ENCODE data around the gene CRYGD. TPM values are rescaled to one million over a fixed set of nuclear protein-coding genes. Genes with fewer than 3 reads are reported as not detected.
"Not testable (repeated sequence)": the region's sequence is repeated elsewhere in the genome, so short reads cannot be mapped to it uniquely, and the experiment has no call there.

Gene CRYGD
- polyA plus RNA-seq = not detected

- not testable (repeated sequence) for H3K27ac ChIP-seq (ENCODE audit: low read depth, low read length)
- 4 to 18% (median 7%) methylated on average over 43 to 46 of the region's 46 CpGs for WGBS, 3 donors
Observed at GRCh38 chr2:208124013-208124715, at the start of gene CRYGD. Gene CRYGD, minus strand, starts transcription at chr2:208124524. Its CDS starts 51 bp downstream, at chr2:208124473.

DNA sequence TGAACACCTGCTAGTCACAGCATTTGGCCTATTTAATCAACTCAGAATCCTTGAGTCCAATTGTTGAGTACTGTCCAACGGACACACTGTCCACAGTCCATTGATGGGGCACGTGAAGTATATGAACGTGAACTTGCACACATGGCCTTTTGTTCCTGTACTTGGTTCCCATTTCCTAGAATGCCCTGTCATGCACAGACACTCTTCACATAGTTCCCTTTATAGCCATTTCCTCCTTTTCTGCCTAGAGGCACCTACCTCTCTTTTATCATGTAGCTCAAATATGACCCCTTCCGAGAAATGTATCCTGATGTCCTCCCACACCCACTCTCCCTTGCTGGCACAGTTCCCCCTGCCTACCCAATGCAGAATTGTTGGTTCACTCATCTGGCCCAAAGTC is 47.8 kb upstream of the CRYGD start:
- 43 to 63% (median 49%) methylated on average over 4 of the region's 4 CpGs for WGBS, 3 donors
- H3K27ac ChIP-seq (ENCODE audit: low read depth, low read length) = no peak overlapping the region

DNA sequence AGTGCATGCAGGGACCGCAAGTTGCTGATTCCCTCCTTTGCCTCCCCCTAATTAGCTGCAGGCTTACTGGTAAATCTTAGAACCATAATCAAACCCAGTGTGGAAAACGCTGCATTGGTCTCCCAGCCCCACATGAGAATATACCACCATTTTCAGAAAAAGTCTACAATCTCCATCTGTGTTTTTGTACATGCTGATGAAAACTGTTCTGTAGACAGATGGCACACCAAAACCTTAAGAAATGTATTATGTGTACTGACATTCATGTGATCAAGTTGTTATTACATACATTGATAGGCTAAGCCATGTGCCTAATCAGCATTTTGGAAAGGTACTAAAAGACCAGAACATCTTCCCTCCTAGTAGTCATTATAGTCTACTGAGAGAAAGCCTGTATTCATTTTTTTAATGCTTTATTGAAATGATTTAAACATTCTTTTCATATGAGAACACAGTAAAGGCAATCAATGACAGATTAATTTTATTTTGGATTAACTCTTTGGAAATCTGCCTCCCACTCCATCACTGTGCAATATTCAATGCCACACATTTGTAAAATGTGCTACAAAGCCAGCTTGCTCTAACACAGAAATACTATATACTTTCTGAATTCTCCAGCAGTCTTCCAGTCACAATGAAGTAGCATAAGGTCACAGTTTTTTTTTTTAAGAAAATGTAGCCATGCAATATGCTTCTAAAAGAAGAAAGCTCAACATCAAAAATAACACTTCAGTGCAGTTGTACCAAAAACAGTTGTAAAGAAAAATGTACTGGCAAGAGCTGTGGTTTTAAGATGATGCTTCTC is 40.8 kb upstream of the CRYGD start:
- WGBS, 3 donors = 82 to 90% (median 83%) methylated on average over 2 of the region's 2 CpGs
- no peak overlapping the region for H3K27ac ChIP-seq (ENCODE audit: low read depth, low read length)

DNA sequence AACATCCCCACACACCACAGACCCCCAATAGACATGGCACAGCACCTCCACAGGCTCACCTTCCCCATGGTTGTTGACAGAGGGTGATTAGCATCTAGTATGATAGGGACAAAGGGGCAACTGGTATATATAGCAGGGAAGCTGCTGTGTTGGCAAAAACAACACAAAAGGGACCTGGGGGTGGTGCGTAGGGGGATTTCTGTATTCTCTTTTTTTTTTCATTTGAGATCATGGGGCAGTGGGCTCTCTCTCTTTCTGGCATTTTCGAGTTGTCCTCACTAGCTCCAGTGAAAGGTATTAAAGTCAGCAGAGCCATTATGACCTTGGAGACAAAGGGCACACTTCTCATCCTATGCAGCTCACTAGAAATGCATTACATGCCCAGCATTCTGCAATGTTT is 39.2 kb upstream of the CRYGD start, which contains the start of gene CRYGA:
TSS of gene CRYGA (minus strand) at position 101 of the 400 bp plus-strand sequence. CDS start at position 68, 33 bp downstream.
- H3K27ac ChIP-seq (ENCODE audit: low read depth, low read length) = no peak within 1 kb of the TSS
- WGBS, 3 donors = 68 to 77% (median 72%) methylated on average over 2 of the region's 2 CpGs

DNA sequence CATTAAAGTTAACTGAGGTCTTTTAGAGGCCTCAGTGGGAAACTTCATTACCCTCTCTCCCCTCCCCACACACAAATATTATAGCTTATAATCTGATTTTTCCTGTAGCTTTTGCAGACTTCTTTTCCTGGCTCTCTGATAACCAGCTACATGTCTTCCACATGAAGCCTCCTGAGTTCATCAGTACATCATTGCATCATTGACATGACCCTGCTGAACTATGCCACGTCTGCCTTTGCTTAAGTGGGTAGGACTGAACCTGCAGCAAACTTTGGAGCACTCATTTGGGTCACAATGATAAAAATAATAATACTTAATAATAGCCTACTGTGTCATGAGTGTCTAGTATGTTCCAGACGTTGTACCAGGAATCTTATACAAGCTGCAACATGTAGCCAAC is 32.1 kb upstream of the CRYGD start:
- 67 to 78% (median 73%) methylated on average over 2 of the region's 2 CpGs for WGBS, 3 donors
- H3K27ac ChIP-seq (ENCODE audit: low read depth, low read length) = no peak overlapping the region

DNA sequence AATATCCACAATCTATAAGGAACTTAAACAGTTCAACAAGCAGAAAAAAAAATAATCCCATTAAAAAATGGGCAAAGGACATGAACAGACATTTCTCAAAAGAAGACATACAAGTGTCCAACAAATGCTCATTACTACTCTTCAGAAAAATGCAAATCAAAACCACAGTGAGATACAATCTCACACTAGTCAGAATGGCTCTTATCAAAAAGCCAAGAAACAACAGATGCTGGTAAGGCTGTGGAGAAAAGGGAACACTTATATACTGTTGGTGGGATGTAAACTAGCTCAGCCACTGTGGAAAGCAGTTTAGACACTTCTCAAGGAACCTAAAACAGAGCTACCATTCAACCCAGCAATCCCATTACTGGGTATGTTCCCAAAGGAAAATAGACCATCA is 28.8 kb upstream of the CRYGD start:
- no peak overlapping the region for H3K27ac ChIP-seq (ENCODE audit: low read depth, low read length)

GRCh38 chr2:208150956-208151355 is 26.6 kb upstream of the CRYGD start:
- no peak overlapping the region for H3K27ac ChIP-seq (ENCODE audit: low read depth, low read length)
- WGBS, 3 donors = 56 to 100% (median 69%) methylated on average over 1 of the region's 1 CpG

DNA sequence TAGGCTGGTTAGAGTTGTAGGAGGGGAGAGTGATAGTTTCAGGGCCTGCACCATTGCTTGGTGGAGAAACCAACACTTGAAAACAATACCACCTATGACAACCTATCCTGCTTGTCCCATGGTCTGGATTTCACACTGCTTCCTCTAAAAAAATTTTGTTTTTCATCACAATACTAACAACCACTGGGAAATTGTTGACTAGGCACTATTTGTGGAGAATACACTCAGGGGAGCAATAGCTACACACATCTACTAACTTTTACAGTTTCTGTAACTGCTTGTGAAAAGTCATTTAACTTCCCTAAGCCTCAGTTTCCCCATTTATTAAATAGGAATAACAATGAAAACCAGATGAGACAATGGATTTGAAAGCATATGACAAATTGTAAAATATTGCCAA is 25.8 kb upstream of the CRYGD start:
- no peak overlapping the region for H3K27ac ChIP-seq (ENCODE audit: low read depth, low read length)

DNA sequence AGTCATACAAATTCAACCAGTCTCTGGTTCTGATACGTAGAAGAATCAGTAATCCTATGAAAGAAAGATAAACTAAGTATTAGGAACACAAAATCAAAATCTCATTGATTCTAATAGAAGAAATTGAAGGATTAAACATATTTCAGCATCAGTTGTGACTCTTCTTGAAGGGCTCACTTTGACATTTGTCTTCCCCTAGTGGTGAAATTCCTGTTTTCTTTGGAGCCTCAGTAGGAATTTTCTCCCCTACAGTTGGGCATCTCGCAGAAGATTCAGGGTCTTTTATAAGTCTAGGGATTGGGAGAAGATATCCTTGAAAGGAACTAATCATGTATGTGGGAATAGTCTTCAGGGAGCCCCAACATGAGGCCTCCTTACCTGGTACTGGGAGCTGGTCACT is 24.5 kb upstream of the CRYGD start:
- H3K27ac ChIP-seq (ENCODE audit: low read depth, low read length) = no peak overlapping the region
- WGBS, 3 donors = 74 to 78% (median 75%) methylated on average over 2 of the region's 2 CpGs

- 79 to 86% (median 80%) methylated on average over 3 of the region's 3 CpGs for WGBS, 3 donors
- no peak overlapping the region for H3K27ac ChIP-seq (ENCODE audit: low read depth, low read length)
Observed at GRCh38 chr2:208147759-208148158, 23.4 kb upstream of the CRYGD start.

GRCh38 chr2:208147008-208147407 is 22.7 kb upstream of the CRYGD start:
- H3K27ac ChIP-seq (ENCODE audit: low read depth, low read length) = no peak overlapping the region

GRCh38 chr2:208146006-208146405 is 21.7 kb upstream of the CRYGD start, which contains the start of gene CRYGB:
Gene CRYGB, minus strand, starts transcription at chr2:208146158. Its CDS starts 38 bp downstream, at chr2:208146120.
- 59 to 81% (median 60%) methylated on average over 6 of the region's 6 CpGs for WGBS, 3 donors
- H3K27ac ChIP-seq (ENCODE audit: low read depth, low read length) = no peak within 1 kb of the TSS

DNA sequence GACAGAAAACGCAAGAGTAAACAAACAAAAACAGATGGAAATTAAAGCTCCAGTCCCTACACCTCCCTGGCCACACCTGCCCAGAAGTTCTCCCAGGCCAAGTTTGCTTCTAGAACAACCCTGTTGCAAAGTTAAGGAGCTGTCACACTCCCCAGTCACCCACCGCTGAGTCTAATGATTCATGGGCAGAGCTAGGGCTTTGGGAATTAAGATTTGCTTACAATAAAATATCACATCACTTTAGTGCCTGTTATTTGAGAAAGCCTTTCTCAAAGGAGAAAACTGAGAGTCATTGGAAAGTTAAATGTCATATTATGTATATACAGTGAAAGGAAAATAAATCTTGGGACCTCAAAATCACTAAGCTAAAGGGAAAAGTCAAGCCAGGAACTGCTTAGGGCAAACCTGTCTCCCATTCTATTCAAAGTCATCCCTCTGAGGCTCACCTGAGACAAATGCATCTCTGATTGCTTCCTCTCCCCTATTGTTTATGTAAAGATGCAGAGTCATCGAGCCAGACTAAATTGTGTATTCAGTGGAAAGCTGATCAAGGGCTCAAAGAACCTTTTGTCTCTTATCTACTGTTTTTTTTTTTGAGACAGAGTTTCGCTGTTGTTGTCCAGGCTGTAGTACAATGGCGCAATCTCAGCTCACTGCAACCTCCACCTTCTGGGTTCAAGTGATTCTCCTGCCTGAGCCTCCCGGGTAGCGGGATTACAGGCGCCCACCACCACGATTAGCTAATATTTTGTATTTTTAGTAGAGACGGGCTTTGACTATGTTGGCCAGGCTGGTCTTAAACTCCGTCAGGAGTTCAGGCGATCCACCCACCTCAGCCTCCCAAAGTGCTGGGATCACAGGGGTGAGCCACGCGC is 18.8 kb upstream of the CRYGD start:
- WGBS, 3 donors = 55 to 75% (median 58%) methylated on average over 12 to 14 of the region's 14 CpGs

DNA sequence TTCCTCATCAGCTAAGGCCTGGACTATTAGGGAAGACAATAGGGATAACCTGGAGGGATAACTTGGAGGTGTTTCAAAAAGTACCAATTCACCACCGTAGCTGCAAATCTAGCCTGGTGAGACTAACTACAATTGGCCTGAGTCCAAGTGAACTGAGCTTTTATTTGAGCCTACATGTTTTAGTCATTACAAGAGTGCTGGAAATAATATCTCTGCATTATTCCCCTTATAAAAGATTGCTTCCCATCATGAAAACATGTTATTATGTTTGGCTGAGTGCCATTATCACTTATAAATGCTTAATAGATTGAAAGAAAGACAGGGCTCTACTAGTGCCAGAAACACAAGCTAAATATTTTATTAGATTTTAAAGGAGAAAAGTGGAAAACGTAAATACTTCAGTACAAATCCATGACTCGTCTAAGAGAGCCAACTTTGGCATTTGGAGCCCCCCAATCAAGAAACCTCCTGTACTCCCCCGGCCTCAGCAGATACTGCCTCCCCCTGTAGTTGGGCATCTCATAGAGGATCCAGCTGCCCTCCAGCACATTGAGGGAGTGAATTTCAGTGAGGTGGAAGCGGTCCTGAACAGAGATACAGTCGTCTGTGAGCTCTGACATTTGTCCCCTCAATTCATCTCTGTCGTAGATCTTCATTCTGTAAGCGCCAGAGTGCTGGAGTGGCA is 18.1 kb upstream of the CRYGD start:
- H3K27ac ChIP-seq (ENCODE audit: low read depth, low read length) = no peak overlapping the region
- WGBS, 3 donors = 48 to 58% (median 50%) methylated on average over 8 of the region's 8 CpGs

More for the DNA sequence above, 18.8 kb upstream of the CRYGD start:
- no peak overlapping the region for H3K27ac ChIP-seq (ENCODE audit: low read depth, low read length)

DNA sequence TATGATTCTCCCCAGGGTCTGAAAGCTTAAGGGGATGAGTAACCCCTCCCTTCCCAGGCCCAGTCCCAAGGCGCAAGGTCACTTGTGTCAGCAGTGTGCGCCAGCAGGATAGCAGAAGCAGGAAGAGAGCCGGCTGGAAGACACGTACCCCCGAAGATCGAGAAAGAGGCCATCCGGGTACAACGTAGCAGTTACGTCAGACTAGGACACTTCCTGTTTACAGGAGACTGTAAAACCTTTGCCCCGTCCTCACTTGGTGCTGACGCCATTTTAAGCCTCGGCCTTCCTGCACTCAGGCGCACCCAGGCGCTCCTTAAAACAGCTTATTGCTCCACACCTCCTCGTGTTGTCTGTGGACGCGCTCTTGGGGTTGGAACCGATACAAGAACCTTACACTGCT is 15.1 kb upstream of the CRYGD start:
- H3K27ac ChIP-seq (ENCODE audit: low read depth, low read length) = no peak overlapping the region
- 78 to 88% (median 83%) methylated on average over 18 of the region's 18 CpGs for WGBS, 3 donors

DNA sequence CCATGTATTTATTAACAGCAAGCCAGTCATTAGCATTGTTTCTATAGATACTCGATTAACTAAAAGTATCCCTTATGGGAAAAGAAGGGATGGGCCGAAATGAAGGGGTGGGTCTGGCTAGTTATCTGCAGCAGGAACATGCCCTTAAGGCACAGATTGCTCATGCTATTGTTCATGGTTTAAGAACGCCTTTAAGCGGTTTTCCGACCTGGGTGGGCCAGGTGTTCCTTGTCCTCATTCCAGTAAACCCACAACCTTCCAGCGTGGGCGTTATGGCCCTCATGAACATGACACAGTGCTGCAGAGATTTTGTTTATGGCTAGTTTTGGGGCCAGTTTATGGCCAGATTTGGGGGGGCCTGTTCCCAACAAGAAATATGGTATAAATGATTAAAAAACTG is 14.0 kb upstream of the CRYGD start:
- H3K27ac ChIP-seq (ENCODE audit: low read depth, low read length) = not testable (repeated sequence)
- 94 to 100% (median 96%) methylated on average over 7 of the region's 7 CpGs for WGBS, 3 donors

- 90 to 100% (median 90%) methylated on average over 2 of the region's 2 CpGs for WGBS, 3 donors
- no peak overlapping the region for H3K27ac ChIP-seq (ENCODE audit: low read depth, low read length)
Observed at GRCh38 chr2:208136716-208137094, 12.4 kb upstream of the CRYGD start.

Measured in adipose tissue (tissue), 3 donors.